PC-3 (cell line): Measurements from ENCODE around the gene MBNL3. TPM values are rescaled to one million over a fixed set of nuclear protein-coding genes. Genes with fewer than 3 reads are reported as not detected.
A peak's percentile ranks its signal among the peaks of the same experiment; 100 is the strongest.

ENCODE experiments used
- ATAC-seq: fragments of 200-7000 bp; cut with Tn5 transposase; 2 replicates; pipeline ENCODE4 v1.9.1; 2020; ENCODE audit warnings: mild to moderate bottlenecking, moderate library complexity
- BruUV-seq: library from RNA; stranded (reverse); fragments of 400-500 nt; replicated peaks from 2 replicates; lab custom pipeline; 2021; lab: Mats Ljungman, UMichigan
- CTCF ChIA-PET: fragments of 300-600 bp; sonication (Branson Sonifier 250); formaldehyde crosslinking; loops from one replicate; lab custom pipeline; 2022; ENCODE audit warnings: antibody characterized with exemption; lab: Charles Lee
- POLR2A ChIA-PET: fragments of 300-600 bp; sonication (Branson Sonifier 250); formaldehyde crosslinking; loops from one replicate; lab custom pipeline; 2022; ENCODE audit warnings: antibody characterized with exemption; ENCODE audit not compliant: unreplicated experiment; lab: Charles Lee
- DNase-seq: peaks from one replicate; pipeline ENCODE4 v3.0.0-alpha.2; 2015
- H2AFZ ChIP-seq: fragments of 300-600 bp; sonication (generic); 2 replicates; pipeline ENCODE4 v1.6.0; 2016; ENCODE audit warnings: antibody characterized with exemption, low read length
- H3F3A ChIP-seq: fragments of 300-600 bp; sonication (generic); one replicate; pipeline ENCODE4 v1.6.0; 2017; ENCODE audit warnings: antibody characterized with exemption, low read length, control low read depth, mild to moderate bottlenecking; ENCODE audit not compliant: unreplicated experiment
- H3K27ac ChIP-seq: fragments of 300-600 bp; sonication (generic); 2 replicates; pipeline ENCODE4 v1.5.1; 2016; ENCODE audit warnings: mild to moderate bottlenecking, low read length
- H3K27me3 ChIP-seq: fragments of 300-600 bp; sonication (generic); 2 replicates; pipeline ENCODE4 v1.6.1; 2016; ENCODE audit warnings: low read length, mixed read lengths
- H3K36me3 ChIP-seq: fragments of 300-600 bp; sonication (generic); 2 replicates; pipeline ENCODE4 v1.6.1; 2016; ENCODE audit warnings: low read depth, mixed run types, low read length, mixed read lengths
- H3K4me1 ChIP-seq: fragments of 300-600 bp; sonication (generic); 2 replicates; pipeline ENCODE4 v1.5.1; 2016; ENCODE audit warnings: low read length; ENCODE audit not compliant: insufficient read depth
- H3K4me2 ChIP-seq: fragments of 300-600 bp; sonication (generic); 2 replicates; pipeline ENCODE4 v1.6.0; 2016; ENCODE audit warnings: low read length
- H3K4me3 ChIP-seq: fragments of 300-600 bp; sonication (generic); 2 replicates; pipeline ENCODE4 v1.5.1; 2016; ENCODE audit warnings: mild to moderate bottlenecking, low read length, mixed read lengths
- H3K79me2 ChIP-seq: fragments of 300-600 bp; sonication (generic); 2 replicates; pipeline ENCODE4 v1.6.1; 2017; ENCODE audit warnings: low read length, mixed read lengths
- H3K9ac ChIP-seq: fragments of 300-600 bp; sonication (generic); 2 replicates; pipeline ENCODE4 v1.6.0; 2016; ENCODE audit warnings: mild to moderate bottlenecking, low read length
- H3K9me2 ChIP-seq: fragments of 300-600 bp; sonication (generic); replicated peaks from 2 replicates; pipeline ENCODE4 v1.6.1; 2016; ENCODE audit warnings: mixed run types, low read length, mixed read lengths
- H3K9me3 ChIP-seq: fragments of 300-600 bp; sonication (generic); 2 replicates; pipeline ENCODE4 v1.6.1; 2016; ENCODE audit warnings: low read length, mixed read lengths
- H4K20me1 ChIP-seq: fragments of 300-600 bp; sonication (generic); 2 replicates; pipeline ENCODE4 v1.6.1; 2016; ENCODE audit warnings: low read length, mixed read lengths
- EZH2 ChIP-seq: fragments of 300-600 bp; sonication (generic); IDR thresholded peaks from one replicate; pipeline ENCODE4 v1.6.1; 2017; ENCODE audit warnings: antibody characterized with exemption, mild to moderate bottlenecking, low read length; ENCODE audit not compliant: unreplicated experiment
- EZH2phosphoT487 ChIP-seq: fragments of 300-600 bp; sonication (generic); IDR thresholded peaks from 2 replicates; pipeline ENCODE4 v1.6.1; 2018; ENCODE audit warnings: mild to moderate bottlenecking, antibody characterized with exemption, low read length, borderline replicate concordance
- intact Hi-C: fragments of 100-400 bp; cut with micrococcal nuclease; formaldehyde crosslinking; loops from 2 replicates; pipeline ENCODE4 v1.9.0; 2023
- total RNA-seq: library from RNA; depleted of rRNA; stranded (reverse); fragments of >200 nt; gene quantifications from 2 replicates; pipeline ENCODE4 v1.2.3, GENCODE V29; 2014
- TF ChIP-seq, protein P1 (sequence below): fragments of 300-600 bp; sonication (generic); conservative IDR thresholded peaks from 2 replicates; pipeline ENCODE4 v1.5.1; 2017; ENCODE audit warnings: antibody characterized with exemption, low read depth, mild to moderate bottlenecking, low read length

The MBNL3 gene
- total RNA-seq, 1 experiment from 2014 or later: 4.4 TPM

DNA sequence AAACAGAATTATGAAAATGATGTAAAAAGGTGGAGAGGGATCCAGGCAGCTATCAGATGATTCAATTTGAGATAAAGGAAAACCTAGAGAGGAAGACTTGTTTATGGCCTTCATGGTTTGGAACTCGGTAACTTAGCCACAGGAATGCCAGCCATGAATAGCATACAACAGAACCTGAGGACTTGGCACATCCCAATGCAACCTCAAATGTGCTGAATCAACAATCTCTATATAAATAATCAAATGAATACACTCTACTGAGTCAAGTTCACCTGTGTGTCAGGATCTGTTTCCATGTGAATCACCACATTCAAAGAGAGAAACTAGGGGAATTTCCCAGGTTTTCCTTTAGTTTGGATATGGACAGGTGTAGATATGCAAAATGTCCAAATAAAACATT lies 86.9 kb downstream of the MBNL3 start:
- intact Hi-C loops: no loop called here
- DNase-seq (peak; percentile 83), ATAC-seq (peak; percentile 80)
- Histone ChIP-seq H3F3A (no peaks in the 10 kb centered on the region), H3K9me2 (no peaks in the 10 kb centered on the region), H3K4me1 (peaks cover 9% of the 10 kb centered on the region), H3K27me3 (no peaks in the 10 kb centered on the region), H3K36me3 (no peaks in the 10 kb centered on the region), H3K4me3 (no peak overlapping the region), H3K9ac (no peak overlapping the region), H2AFZ (no peak overlapping the region), H3K27ac (peak overlapping the region; percentile 38; the same call in 1 of the 2 replicates), H3K79me2 (no peaks in the 10 kb centered on the region), H4K20me1 (no peaks in the 10 kb centered on the region), H3K4me2 (0 out of 2 replicates have a peak overlapping the region, but pooled peaks have one; percentile 26), H3K9me3 (no peaks in the 10 kb centered on the region)
- CTCF ChIA-PET: no interaction called here
- BruUV-seq: no TSS peak
- POLR2A ChIA-PET: no interaction called here
- TF ChIP-seq, protein P1, sequence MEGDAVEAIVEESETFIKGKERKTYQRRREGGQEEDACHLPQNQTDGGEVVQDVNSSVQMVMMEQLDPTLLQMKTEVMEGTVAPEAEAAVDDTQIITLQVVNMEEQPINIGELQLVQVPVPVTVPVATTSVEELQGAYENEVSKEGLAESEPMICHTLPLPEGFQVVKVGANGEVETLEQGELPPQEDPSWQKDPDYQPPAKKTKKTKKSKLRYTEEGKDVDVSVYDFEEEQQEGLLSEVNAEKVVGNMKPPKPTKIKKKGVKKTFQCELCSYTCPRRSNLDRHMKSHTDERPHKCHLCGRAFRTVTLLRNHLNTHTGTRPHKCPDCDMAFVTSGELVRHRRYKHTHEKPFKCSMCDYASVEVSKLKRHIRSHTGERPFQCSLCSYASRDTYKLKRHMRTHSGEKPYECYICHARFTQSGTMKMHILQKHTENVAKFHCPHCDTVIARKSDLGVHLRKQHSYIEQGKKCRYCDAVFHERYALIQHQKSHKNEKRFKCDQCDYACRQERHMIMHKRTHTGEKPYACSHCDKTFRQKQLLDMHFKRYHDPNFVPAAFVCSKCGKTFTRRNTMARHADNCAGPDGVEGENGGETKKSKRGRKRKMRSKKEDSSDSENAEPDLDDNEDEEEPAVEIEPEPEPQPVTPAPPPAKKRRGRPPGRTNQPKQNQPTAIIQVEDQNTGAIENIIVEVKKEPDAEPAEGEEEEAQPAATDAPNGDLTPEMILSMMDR: no peak
- no peak for TF ChIP-seq EZH2phosphoT487
- TF ChIP-seq EZH2: no peak

DNA sequence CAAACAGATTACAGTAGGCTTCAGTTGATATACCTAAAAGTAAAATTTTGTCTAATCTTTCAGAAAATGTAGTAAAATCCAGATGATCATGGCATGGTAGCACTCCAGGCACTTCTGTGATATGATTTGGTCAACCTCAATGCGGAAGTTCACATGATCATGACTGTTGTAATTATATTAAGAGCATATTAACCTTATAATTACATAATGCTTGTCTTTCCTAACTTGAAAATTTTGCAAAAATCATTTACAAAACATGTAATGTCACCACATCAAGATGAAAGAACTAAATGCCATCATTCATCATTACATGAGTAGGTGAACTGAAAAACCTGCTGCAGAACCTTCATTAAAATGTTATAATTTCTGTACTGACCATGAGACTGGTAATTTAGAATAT lies 88.1 kb downstream of the MBNL3 start:
- Histone ChIP-seq H3K9me2 (no peaks in the 10 kb centered on the region), H3K36me3 (no peaks in the 10 kb centered on the region), H3K9ac (no peak overlapping the region), H3F3A (no peaks in the 10 kb centered on the region), H2AFZ (no peak overlapping the region), H3K79me2 (no peaks in the 10 kb centered on the region), H3K27ac (no peak overlapping the region), H4K20me1 (no peaks in the 10 kb centered on the region), H3K4me2 (no peak overlapping the region), H3K27me3 (no peaks in the 10 kb centered on the region), H3K9me3 (no peaks in the 10 kb centered on the region), H3K4me1 (peaks cover 9% of the 10 kb centered on the region), H3K4me3 (no peak overlapping the region)
- TF ChIP-seq EZH2: no peak
- TF ChIP-seq, protein P1: no peak
- no peak for TF ChIP-seq EZH2phosphoT487
- POLR2A ChIA-PET: no interaction called here
- no peak for ATAC-seq
- no TSS peak for BruUV-seq
- CTCF ChIA-PET: no interaction called here
- intact Hi-C loops: no loop called here
- no peak for DNase-seq

GRCh38 chrX:132395645-132396044 lies 93.2 kb downstream of the MBNL3 start:
- Histone ChIP-seq H3K36me3 (no peaks in the 10 kb centered on the region), H3K4me2 (no peak overlapping the region), H2AFZ (no peak overlapping the region), H4K20me1 (no peaks in the 10 kb centered on the region), H3K9me2 (no peaks in the 10 kb centered on the region), H3F3A (no peaks in the 10 kb centered on the region), H3K27ac (no peak overlapping the region), H3K79me2 (no peaks in the 10 kb centered on the region), H3K9ac (no peak overlapping the region), H3K9me3 (no peaks in the 10 kb centered on the region), H3K4me3 (no peak overlapping the region), H3K4me1 (no peaks in the 10 kb centered on the region), H3K27me3 (no peaks in the 10 kb centered on the region)
- CTCF ChIA-PET: no interaction called here
- intact Hi-C loops: loop anchor here (10.0 kb wide), 1 partner anchor 89 kb away; the partner anchor contains the start of gene MBNL3
- POLR2A ChIA-PET: no interaction called here
- ATAC-seq (no peak), DNase-seq (no peak)
- TF ChIP-seq, protein P1: no peak
- no peak for TF ChIP-seq EZH2
- TF ChIP-seq EZH2phosphoT487: no peak
- BruUV-seq: no TSS peak
